PFSK-1 (cell line): ENCODE measurements around the gene C9orf50.

ENCODE experiments used
- FOXP2 ChIP-seq: optimal IDR thresholded peaks from 2 replicates; pipeline ENCODE3; 2011; ENCODE audit warnings: borderline replicate concordance, control low read depth, inconsistent platforms; ENCODE audit not compliant: insufficient read depth; ENCODE audit errors: extremely low read length, extremely low read depth
- POLR2AphosphoS5 ChIP-seq: IDR thresholded peaks from 2 replicates; pipeline ENCODE4 v1.6.1; 2012; ENCODE audit warnings: low read depth, mild to moderate bottlenecking, control low read depth, low read length, moderate library complexity
- REST ChIP-seq, 2 experiments: IDR thresholded peaks; 2 replicates each; pipeline versions ENCODE4 v1.6.1 to v1.8.0; 2011 to 2012; ENCODE audit warnings: low read depth in 2 of 2, low read length in 2 of 2, control low read depth in 1 of 2, inconsistent platforms in 1 of 2, mild to moderate bottlenecking in 1 of 2, moderate library complexity in 1 of 2; ENCODE audit not compliant: insufficient read depth in 1 of 2
- SIN3A ChIP-seq: IDR thresholded peaks from 2 replicates; pipeline ENCODE4 v1.6.1; 2012; ENCODE audit warnings: mild to moderate bottlenecking, low read length, moderate library complexity, borderline replicate concordance; ENCODE audit not compliant: insufficient read depth
- TAF1 ChIP-seq: IDR thresholded peaks from 2 replicates; pipeline ENCODE4 v1.6.1; 2012; ENCODE audit warnings: low read length, control low read depth, borderline replicate concordance; ENCODE audit not compliant: insufficient read depth

The C9orf50 gene

GRCh38 chr9:129598089-129598596 is 22.8 kb downstream of the C9orf50 start:
- no peak for TF ChIP-seq REST (IDR thresholded peaks at IDR 0.05; ENCODE audit: insufficient read depth in 1 of 2, low read depth in 2 of 2, low read length in 2 of 2)
- no peak for TF ChIP-seq TAF1
- TF ChIP-seq POLR2AphosphoS5, result no peak
- no peak for TF ChIP-seq SIN3A
- no peak for TF ChIP-seq FOXP2

GRCh38 chr9:129597355-129598088 is 23.4 kb downstream of the C9orf50 start:
- TF ChIP-seq SIN3A, result no peak
- TF ChIP-seq FOXP2, result no peak
- no peak for TF ChIP-seq REST (IDR thresholded peaks at IDR 0.05; ENCODE audit: insufficient read depth in 1 of 2, low read depth in 2 of 2, low read length in 2 of 2)
- TF ChIP-seq TAF1, result no peak
- no peak for TF ChIP-seq POLR2AphosphoS5

GRCh38 chr9:129596541-129597331 is 24.2 kb downstream of the C9orf50 start:
- TF ChIP-seq SIN3A (no peak), TAF1 (no peak), REST (IDR thresholded peaks at IDR 0.05; ENCODE audit: insufficient read depth in 1 of 2, low read depth in 2 of 2, low read length in 2 of 2) (no peak), FOXP2 (no peak), POLR2AphosphoS5 (no peak)

GRCh38 chr9:129595903-129596540 is 24.9 kb downstream of the C9orf50 start:
- no peak for TF ChIP-seq SIN3A
- no peak for TF ChIP-seq FOXP2

GRCh38 chr9:129595311-129595741 is 25.6 kb downstream of the C9orf50 start:
- TF ChIP-seq REST (IDR thresholded peaks at IDR 0.05; ENCODE audit: insufficient read depth in 1 of 2, low read depth in 2 of 2, low read length in 2 of 2), result no peak
- TF ChIP-seq SIN3A, result no peak
- TF ChIP-seq TAF1, result no peak
- TF ChIP-seq POLR2AphosphoS5, result no peak
- no peak for TF ChIP-seq FOXP2
